ENCODE measurements around the gene MXD3.
A peak's percentile ranks its signal among the peaks of the same experiment; 100 is the strongest.

MXD3 gene

GRCh38 chr5:177301503-177302165 is 10.1 kb downstream of the MXD3 start:
- no peak for TF ChIP-seq TAF1 (IDR thresholded peaks at IDR 0.05; ENCODE audit: borderline replicate concordance, insufficient read depth, low read length)
- no peak for TF ChIP-seq FOXP2 (optimal IDR thresholded peaks at IDR 0.05; ENCODE audit: borderline replicate concordance, extremely low read depth, extremely low read length, insufficient read depth)
- TF ChIP-seq POLR2AphosphoS5 (IDR thresholded peaks at IDR 0.05; ENCODE audit: low read depth, low read length), result no peak
- no peak for TF ChIP-seq SIN3A (IDR thresholded peaks at IDR 0.05; ENCODE audit: borderline replicate concordance, insufficient read depth, low read length)
- no peak for TF ChIP-seq REST (IDR thresholded peaks at IDR 0.05; ENCODE audit: insufficient read depth in 1 of 2, low read depth in 2 of 2, low read length in 2 of 2)

- TF ChIP-seq TAF1 (IDR thresholded peaks at IDR 0.05; ENCODE audit: borderline replicate concordance, insufficient read depth, low read length), result no peak
- no peak for TF ChIP-seq REST (IDR thresholded peaks at IDR 0.05; ENCODE audit: insufficient read depth in 1 of 2, low read depth in 2 of 2, low read length in 2 of 2)
- no peak for TF ChIP-seq SIN3A (IDR thresholded peaks at IDR 0.05; ENCODE audit: borderline replicate concordance, insufficient read depth, low read length)
- no peak for TF ChIP-seq FOXP2 (optimal IDR thresholded peaks at IDR 0.05; ENCODE audit: borderline replicate concordance, extremely low read depth, extremely low read length, insufficient read depth)
- no peak for TF ChIP-seq POLR2AphosphoS5 (IDR thresholded peaks at IDR 0.05; ENCODE audit: low read depth, low read length)
Measured at GRCh38 chr5:177300951-177301350, 10.7 kb downstream of the MXD3 start.

- TF ChIP-seq FOXP2 (optimal IDR thresholded peaks at IDR 0.05; ENCODE audit: borderline replicate concordance, extremely low read depth, extremely low read length, insufficient read depth) (no peak), TAF1 (IDR thresholded peaks at IDR 0.05; ENCODE audit: borderline replicate concordance, insufficient read depth, low read length) (0 out of 2 replicates have a peak, but pooled peaks have one; percentile 11)
Measured at GRCh38 chr5:177300236-177300880, 11.3 kb downstream of the MXD3 start.

GRCh38 chr5:177299697-177300096 is 12.0 kb downstream of the MXD3 start:
- TF ChIP-seq POLR2AphosphoS5 (IDR thresholded peaks at IDR 0.05; ENCODE audit: low read depth, low read length) (no peak; the same call in 1 of the 2 replicates), SIN3A (IDR thresholded peaks at IDR 0.05; ENCODE audit: borderline replicate concordance, insufficient read depth, low read length) (no peak), TAF1 (IDR thresholded peaks at IDR 0.05; ENCODE audit: borderline replicate concordance, insufficient read depth, low read length) (no peak), REST (IDR thresholded peaks at IDR 0.05; ENCODE audit: insufficient read depth in 1 of 2, low read depth in 2 of 2, low read length in 2 of 2) (no peak), FOXP2 (optimal IDR thresholded peaks at IDR 0.05; ENCODE audit: borderline replicate concordance, extremely low read depth, extremely low read length, insufficient read depth) (no peak)

GRCh38 chr5:177297922-177298321 is 13.8 kb downstream of the MXD3 start:
- TF ChIP-seq SIN3A (IDR thresholded peaks at IDR 0.05; ENCODE audit: borderline replicate concordance, insufficient read depth, low read length) (no peak), FOXP2 (optimal IDR thresholded peaks at IDR 0.05; ENCODE audit: borderline replicate concordance, extremely low read depth, extremely low read length, insufficient read depth) (no peak), TAF1 (IDR thresholded peaks at IDR 0.05; ENCODE audit: borderline replicate concordance, insufficient read depth, low read length) (no peak), POLR2AphosphoS5 (IDR thresholded peaks at IDR 0.05; ENCODE audit: low read depth, low read length) (no peak)

- TF ChIP-seq SIN3A (IDR thresholded peaks at IDR 0.05; ENCODE audit: borderline replicate concordance, insufficient read depth, low read length), result no peak
Measured at GRCh38 chr5:177296581-177296980, 15.1 kb downstream of the MXD3 start.

All from PFSK-1 (cell line).